ENCODE results near the gene PTPRT. TPM values are rescaled to one million over a fixed set of nuclear protein-coding genes. Genes with fewer than 3 reads are reported as not detected.

PTPRT gene
- total RNA-seq, 4 donors from 2014 or later = 0.04 TPM; not detected in 3

GRCh38 chr20:42392442-42392841, 797.3 kb downstream of the PTPRT start:
- no peaks in the 10 kb centered on the region for H3K36me3 ChIP-seq
- no peaks in the 10 kb centered on the region for H3K27me3 ChIP-seq
- WGBS, 2 donors (ENCODE audit: low coverage in 1 of 2) = 5 to 25% methylated on average over 2 of the region's 2 CpGs
- H3K9me3 ChIP-seq = peaks cover 0 to 15% (median 0%) of the 10 kb centered on the region in 3 donors
- peak; percentile 53 for ATAC-seq
- H3K4me3 ChIP-seq = no peak overlapping the region
- no peak overlapping the region for H3K27ac ChIP-seq
- no peaks in the 10 kb centered on the region for H3K4me1 ChIP-seq
- TF ChIP-seq CTCF (IDR thresholded peaks at IDR 0.05) (no peak), EP300 (IDR thresholded peaks at IDR 0.05) (no peak), POLR2AphosphoS5 (IDR thresholded peaks at IDR 0.05) (no peak), POLR2A (IDR thresholded peaks at IDR 0.05) (no peak)

- ATAC-seq = no peak
- WGBS, 2 donors (ENCODE audit: low coverage in 1 of 2) = 65 to 71% methylated on average over 2 to 3 of the region's 3 CpGs
- Histone ChIP-seq H3K4me3 (no peak overlapping the region), H3K27ac (no peak overlapping the region), H3K4me1 (no peaks in the 10 kb centered on the region), H3K27me3 (no peaks in the 10 kb centered on the region), H3K9me3 (peaks cover 0 to 13% (median 0%) of the 10 kb centered on the region in 3 donors), H3K36me3 (no peaks in the 10 kb centered on the region)
- TF ChIP-seq POLR2A (IDR thresholded peaks at IDR 0.05) (no peak), POLR2AphosphoS5 (IDR thresholded peaks at IDR 0.05) (no peak), CTCF (IDR thresholded peaks at IDR 0.05) (no peak), EP300 (IDR thresholded peaks at IDR 0.05) (no peak)
Measured at GRCh38 chr20:42391807-42392206, 797.9 kb downstream of the PTPRT start.

GRCh38 chr20:42380287-42380686, 809.4 kb downstream of the PTPRT start:
- Histone ChIP-seq H3K27me3 (peaks cover 7% of the 10 kb centered on the region), H3K36me3 (no peaks in the 10 kb centered on the region), H3K27ac (no peak overlapping the region), H3K4me3 (no peak overlapping the region), H3K4me1 (no peaks in the 10 kb centered on the region), H3K9me3 (no peaks in the 10 kb centered on the region)
- no peak for TF ChIP-seq EP300 (IDR thresholded peaks at IDR 0.05)
- TF ChIP-seq CTCF (IDR thresholded peaks at IDR 0.05) = no peak
- TF ChIP-seq POLR2A (IDR thresholded peaks at IDR 0.05) = no peak
- no peak for TF ChIP-seq POLR2AphosphoS5 (IDR thresholded peaks at IDR 0.05)
- no peak for ATAC-seq
- 88% methylated on average over 4 of the region's 4 CpGs; no CpG with 5 or more reads in 1 of the 2 donors for WGBS, 2 donors (ENCODE audit: low coverage in 1 of 2)

- no peaks in the 10 kb centered on the region for H3K4me1 ChIP-seq
- H3K27ac ChIP-seq = no peak overlapping the region
- H3K9me3 ChIP-seq = no peaks in the 10 kb centered on the region
- no peak for TF ChIP-seq CTCF (IDR thresholded peaks at IDR 0.05)
- TF ChIP-seq POLR2AphosphoS5 (IDR thresholded peaks at IDR 0.05) = no peak
- no peak for TF ChIP-seq EP300 (IDR thresholded peaks at IDR 0.05)
- H3K36me3 ChIP-seq = no peaks in the 10 kb centered on the region
- no peak overlapping the region for H3K4me3 ChIP-seq
- 60 to 80% methylated on average over 1 of the region's 4 CpGs for WGBS, 2 donors (ENCODE audit: low coverage in 1 of 2)
- H3K27me3 ChIP-seq = peaks cover 7% of the 10 kb centered on the region
- ATAC-seq = no peak
Measured at GRCh38 chr20:42379385-42379784, 810.3 kb downstream of the PTPRT start.

GRCh38 chr20:42378826-42379225, 810.9 kb downstream of the PTPRT start:
- TF ChIP-seq POLR2AphosphoS5 (IDR thresholded peaks at IDR 0.05) = no peak
- no peak for TF ChIP-seq CTCF (IDR thresholded peaks at IDR 0.05)
- no peak for TF ChIP-seq EP300 (IDR thresholded peaks at IDR 0.05)
- no peak for TF ChIP-seq POLR2A (IDR thresholded peaks at IDR 0.05)
- Histone ChIP-seq H3K4me1 (no peaks in the 10 kb centered on the region), H3K4me3 (no peak overlapping the region), H3K27ac (no peak overlapping the region), H3K9me3 (no peaks in the 10 kb centered on the region), H3K27me3 (peaks cover 7% of the 10 kb centered on the region), H3K36me3 (no peaks in the 10 kb centered on the region)
- WGBS, 2 donors (ENCODE audit: low coverage in 1 of 2) = 42 to 65% methylated on average over 2 to 3 of the region's 3 CpGs
- no peak for ATAC-seq

Measured in gastroesophageal sphincter (tissue), 4 donors.